WTC11 (cell line): ENCODE data around the gene CYBA. TPM values are rescaled to one million over a fixed set of nuclear protein-coding genes. Genes with fewer than 3 reads are reported as not detected.
A peak's percentile ranks its signal among the peaks of the same experiment; 100 is the strongest.

Source experiments
- ATAC-seq: fragments of 200-7000 bp; cut with Tn5 transposase; 2 replicates; pipeline ENCODE4 v1.10.0; 2021; ENCODE audit warnings: mild to moderate bottlenecking, moderate library complexity
- CTCF ChIA-PET: fragments of 300-600 bp; sonication (Branson Sonifier 250); formaldehyde crosslinking; loops from one replicate; lab custom pipeline; 2021; ENCODE audit warnings: antibody characterized with exemption; lab: Charles Lee
- POLR2A ChIA-PET: fragments of 350-600 bp; sonication (Branson Sonifier 250); formaldehyde crosslinking; loops from one replicate; lab custom pipeline; 2021; ENCODE audit warnings: antibody characterized with exemption; lab: Charles Lee
- DNase-seq: peaks from one replicate; pipeline ENCODE4 v3.0.0; 2021; ENCODE audit warnings: low spot score
- H3K27ac Mint-ChIP-seq: 2 replicates; pipeline ENCODE4 v1.8.0; 2021; ENCODE audit warnings: mixed read lengths
- H3K27me3 Mint-ChIP-seq: 2 replicates; pipeline ENCODE4 v1.8.0; 2021; ENCODE audit warnings: low read depth, mild to moderate bottlenecking, moderate library complexity, mixed read lengths
- H3K36me3 Mint-ChIP-seq: 2 replicates; pipeline ENCODE4 v1.8.0; 2021; ENCODE audit warnings: mixed read lengths
- H3K4me1 Mint-ChIP-seq: 2 replicates; pipeline ENCODE4 v1.8.0; 2022; ENCODE audit warnings: mixed read lengths
- H3K4me3 Mint-ChIP-seq: 2 replicates; pipeline ENCODE4 v1.8.0; 2021; ENCODE audit warnings: mild to moderate bottlenecking, moderate library complexity, mixed read lengths
- H3K9me3 Mint-ChIP-seq: 2 replicates; pipeline ENCODE4 v1.8.0; 2021; ENCODE audit warnings: mixed read lengths
- AFF4 ChIP-seq: sonication (generic); formaldehyde crosslinking; IDR thresholded peaks from 2 replicates; pipeline ENCODE4 v1.8.1; 2023; ENCODE audit warnings: mild to moderate bottlenecking, missing genetic modification reagents, borderline replicate concordance
- CBFB ChIP-seq: sonication (generic); formaldehyde crosslinking; IDR thresholded peaks from 2 replicates; pipeline ENCODE4 v1.8.1; 2022; ENCODE audit warnings: mild to moderate bottlenecking, low read depth, missing genetic modification reagents
- E2F4 ChIP-seq: sonication (generic); formaldehyde crosslinking; IDR thresholded peaks from 2 replicates; pipeline ENCODE4 v1.8.1; 2022; ENCODE audit warnings: low read depth, mild to moderate bottlenecking, moderate library complexity, missing genetic modification reagents, borderline replicate concordance
- HMGXB4 ChIP-seq: sonication (generic); formaldehyde crosslinking; IDR thresholded peaks from 2 replicates; pipeline ENCODE4 v1.8.1; 2023; ENCODE audit warnings: mild to moderate bottlenecking, moderate library complexity, missing genetic modification reagents
- JUN ChIP-seq: sonication (generic); formaldehyde crosslinking; IDR thresholded peaks from 2 replicates; pipeline ENCODE4 v1.8.0; 2023; ENCODE audit warnings: mild to moderate bottlenecking, missing genetic modification reagents
- MYBL2 ChIP-seq: sonication (generic); formaldehyde crosslinking; IDR thresholded peaks from 2 replicates; pipeline ENCODE4 v1.8.1; 2023; ENCODE audit warnings: mild to moderate bottlenecking, moderate library complexity, missing genetic modification reagents
- NR3C1 ChIP-seq: sonication (generic); formaldehyde crosslinking; conservative IDR thresholded peaks from 2 replicates; pipeline ENCODE4 v1.8.1; 2023; ENCODE audit warnings: low read depth, mild to moderate bottlenecking, missing genetic modification reagents
- SMAD3 ChIP-seq: sonication (generic); formaldehyde crosslinking; IDR thresholded peaks from 2 replicates; pipeline ENCODE4 v1.8.0; 2022; ENCODE audit warnings: missing genetic modification reagents, mild to moderate bottlenecking, borderline replicate concordance
- SMAD4 ChIP-seq: sonication (generic); formaldehyde crosslinking; IDR thresholded peaks from 2 replicates; pipeline ENCODE4 v1.8.0; 2022; ENCODE audit warnings: mild to moderate bottlenecking, missing genetic modification reagents
- SOX15 ChIP-seq: fragments of 250-450 bp; sonication (Bioruptor Pico); IDR thresholded peaks from 2 replicates; pipeline ENCODE4 v1.9.0; 2021; ENCODE audit warnings: mild to moderate bottlenecking
- TEAD1 ChIP-seq: sonication (generic); formaldehyde crosslinking; IDR thresholded peaks from 2 replicates; pipeline ENCODE4 v1.8.0; 2022; ENCODE audit warnings: mild to moderate bottlenecking, missing genetic modification reagents
- TP53 ChIP-seq: sonication (generic); formaldehyde crosslinking; IDR thresholded peaks from 2 replicates; pipeline ENCODE4 v1.8.1; 2023; ENCODE audit warnings: mild to moderate bottlenecking, missing genetic modification reagents
- ZNF263 ChIP-seq: sonication (generic); formaldehyde crosslinking; IDR thresholded peaks from 2 replicates; pipeline ENCODE4 v1.8.1; 2022; ENCODE audit warnings: low read depth, mild to moderate bottlenecking, moderate library complexity, missing genetic modification reagents
- total RNA-seq: library from RNA; stranded (reverse); gene quantifications from 3 replicates; pipeline ENCODE4 v1.2.3, GENCODE V29; 2021
- TF ChIP-seq, protein P1 (sequence below): sonication (generic); formaldehyde crosslinking; IDR thresholded peaks from 2 replicates; pipeline ENCODE4 v1.8.0; 2022; ENCODE audit warnings: mild to moderate bottlenecking, missing genetic modification reagents
- TF ChIP-seq, protein P2 (sequence below): sonication (generic); formaldehyde crosslinking; IDR thresholded peaks from 2 replicates; pipeline ENCODE4 v1.8.0; 2022; ENCODE audit warnings: missing genetic modification reagents

Gene CYBA
- total RNA-seq, 1 experiment from 2014 or later, result 169 TPM

DNA sequence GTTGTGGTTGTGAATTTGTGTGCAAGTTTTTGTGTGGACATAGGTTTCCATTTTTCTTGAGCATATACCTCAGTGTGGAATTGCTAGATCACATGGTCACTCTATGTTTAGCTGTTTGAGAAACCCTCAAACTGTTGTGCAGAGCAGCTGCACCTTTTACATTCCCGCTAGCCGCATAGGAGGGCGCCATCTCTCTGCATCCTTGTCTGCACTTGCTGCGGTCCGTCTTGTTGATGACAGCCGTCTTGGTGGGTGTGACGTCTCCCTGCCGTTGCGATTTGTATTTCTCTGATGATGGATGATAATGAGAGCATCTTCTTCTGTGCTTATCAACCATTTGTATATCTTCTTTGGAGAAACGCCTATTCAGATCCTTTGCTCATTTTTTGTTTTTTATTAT lies 37.6 kb downstream of the CYBA start:
- Mint-ChIP-seq H3K4me3 (no peak overlapping the region), H3K27me3 (no peaks in the 10 kb centered on the region), H3K9me3 (no peaks in the 10 kb centered on the region), H3K27ac (peak overlapping the region; percentile 53), H3K36me3 (peaks cover 25% of the 10 kb centered on the region), H3K4me1 (peaks cover 17% of the 10 kb centered on the region)
- no peak for DNase-seq
- TF ChIP-seq, protein P1, sequence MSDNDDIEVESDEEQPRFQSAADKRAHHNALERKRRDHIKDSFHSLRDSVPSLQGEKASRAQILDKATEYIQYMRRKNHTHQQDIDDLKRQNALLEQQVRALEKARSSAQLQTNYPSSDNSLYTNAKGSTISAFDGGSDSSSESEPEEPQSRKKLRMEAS (CRISPR knock-in tag), result no peak
- no peak for TF ChIP-seq NR3C1
- no peak for TF ChIP-seq AFF4
- TF ChIP-seq JUN, result no peak
- TF ChIP-seq SOX15 (CRISPR knock-in tag), result no peak
- no peak for TF ChIP-seq E2F4 (CRISPR knock-in tag)
- no peak for TF ChIP-seq SMAD3
- no peak for TF ChIP-seq MYBL2 (CRISPR knock-in tag)
- TF ChIP-seq CBFB (CRISPR knock-in tag), result no peak
- TF ChIP-seq SMAD4 (CRISPR knock-in tag), result no peak
- CTCF ChIA-PET, result interaction anchor here (1.1 to 2.5 kb wide), 3 partner anchors 10 to 124 kb away, joined by 3 to 14 read pairs (median 5); no protein-coding TSS in a partner anchor
- ATAC-seq, result no peak
- POLR2A ChIA-PET, result no interaction called here

GRCh38 chr16:88610909-88611812 lies 39.7 kb downstream of the CYBA start:
- DNase-seq, result peak; percentile 68
- H3K27ac Mint-ChIP-seq, result peak overlapping the region; percentile 10
- H3K9me3 Mint-ChIP-seq, result no peaks in the 10 kb centered on the region
- peaks cover 13% of the 10 kb centered on the region for H3K4me1 Mint-ChIP-seq
- H3K36me3 Mint-ChIP-seq, result peaks cover 39% of the 10 kb centered on the region
- peak; percentile 81 for ATAC-seq
- no peaks in the 10 kb centered on the region for H3K27me3 Mint-ChIP-seq
- ChIA-PET CTCF (interaction anchor here (0.9 to 2.7 kb wide), 10 partner anchors 12 to 87 kb away, joined by 3 to 34 read pairs (median 7); partner anchors contain the start of genes IL17C and ZC3H18), POLR2A (interaction anchor here (0.6 to 1.5 kb wide), 4 partner anchors 21 to 897 kb away, joined by 3 to 7 read pairs (median 4); partner anchors contain the start of gene SNAI3)
- peak overlapping the region; percentile 57 for H3K4me3 Mint-ChIP-seq
- TF ChIP-seq TEAD1 (CRISPR knock-in tag) (no peak), HMGXB4 (CRISPR knock-in tag) (peak; percentile 48), TP53 (CRISPR knock-in tag) (0 out of 2 replicates have a peak, but pooled peaks have one; percentile 32), ZNF263 (CRISPR knock-in tag) (peak; percentile 84)
- TF ChIP-seq, protein P2, sequence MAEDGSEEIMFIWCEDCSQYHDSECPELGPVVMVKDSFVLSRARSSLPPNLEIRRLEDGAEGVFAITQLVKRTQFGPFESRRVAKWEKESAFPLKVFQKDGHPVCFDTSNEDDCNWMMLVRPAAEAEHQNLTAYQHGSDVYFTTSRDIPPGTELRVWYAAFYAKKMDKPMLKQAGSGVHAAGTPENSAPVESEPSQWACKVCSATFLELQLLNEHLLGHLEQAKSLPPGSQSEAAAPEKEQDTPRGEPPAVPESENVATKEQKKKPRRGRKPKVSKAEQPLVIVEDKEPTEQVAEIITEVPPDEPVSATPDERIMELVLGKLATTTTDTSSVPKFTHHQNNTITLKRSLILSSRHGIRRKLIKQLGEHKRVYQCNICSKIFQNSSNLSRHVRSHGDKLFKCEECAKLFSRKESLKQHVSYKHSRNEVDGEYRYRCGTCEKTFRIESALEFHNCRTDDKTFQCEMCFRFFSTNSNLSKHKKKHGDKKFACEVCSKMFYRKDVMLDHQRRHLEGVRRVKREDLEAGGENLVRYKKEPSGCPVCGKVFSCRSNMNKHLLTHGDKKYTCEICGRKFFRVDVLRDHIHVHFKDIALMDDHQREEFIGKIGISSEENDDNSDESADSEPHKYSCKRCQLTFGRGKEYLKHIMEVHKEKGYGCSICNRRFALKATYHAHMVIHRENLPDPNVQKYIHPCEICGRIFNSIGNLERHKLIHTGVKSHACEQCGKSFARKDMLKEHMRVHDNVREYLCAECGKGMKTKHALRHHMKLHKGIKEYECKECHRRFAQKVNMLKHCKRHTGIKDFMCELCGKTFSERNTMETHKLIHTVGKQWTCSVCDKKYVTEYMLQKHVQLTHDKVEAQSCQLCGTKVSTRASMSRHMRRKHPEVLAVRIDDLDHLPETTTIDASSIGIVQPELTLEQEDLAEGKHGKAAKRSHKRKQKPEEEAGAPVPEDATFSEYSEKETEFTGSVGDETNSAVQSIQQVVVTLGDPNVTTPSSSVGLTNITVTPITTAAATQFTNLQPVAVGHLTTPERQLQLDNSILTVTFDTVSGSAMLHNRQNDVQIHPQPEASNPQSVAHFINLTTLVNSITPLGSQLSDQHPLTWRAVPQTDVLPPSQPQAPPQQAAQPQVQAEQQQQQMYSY, result peak; percentile 31; the same call in 1 of the 2 replicates
